AML-193 (cell line): ENCODE results near the gene MEIS1.

Experiments used
- DNase-seq, 2 experiments: peaks; one replicate each; lab custom pipeline; 2025; lab: John Stamatoyannopoulos, UW

The MEIS1 gene

DNA sequence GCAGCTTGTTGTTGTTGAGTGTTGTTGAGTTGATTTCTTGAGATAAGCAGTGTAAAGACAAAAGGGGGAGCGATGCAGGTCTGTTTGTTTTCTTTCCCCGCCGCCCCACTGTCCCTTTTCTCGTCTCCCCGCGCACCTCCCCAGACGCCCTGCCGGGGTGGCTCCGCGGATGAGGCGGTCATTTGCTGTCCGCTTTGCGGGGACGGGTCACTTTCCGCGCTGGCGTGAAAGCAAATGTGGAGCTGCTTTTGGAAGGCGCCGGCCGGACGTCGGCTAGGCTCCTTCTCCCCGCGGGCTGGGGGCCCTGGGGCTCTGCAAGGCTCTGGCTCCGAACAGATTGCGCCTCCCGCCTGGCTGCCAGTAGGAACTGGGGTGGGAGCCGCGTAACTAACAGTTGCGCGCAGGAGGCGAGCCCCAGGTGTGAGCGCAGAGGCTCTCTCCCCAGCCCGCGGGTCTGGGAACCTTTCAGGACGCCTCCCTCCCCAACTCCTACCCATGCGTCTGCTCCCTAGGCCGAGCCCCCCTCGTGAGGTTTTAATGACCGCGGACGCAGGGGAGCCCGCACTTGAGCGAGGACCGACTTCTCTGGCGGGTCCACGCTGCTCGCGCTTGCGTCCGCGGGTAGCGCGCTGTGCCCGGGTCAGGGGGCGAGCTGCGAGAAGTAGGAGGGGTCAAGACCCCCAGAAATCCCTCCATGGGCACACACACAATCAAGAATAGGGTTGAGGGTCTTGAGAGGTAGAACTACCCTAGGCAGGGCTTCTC is 146.6 kb downstream of the MEIS1 start:
- DNase-seq, result no peak

DNA sequence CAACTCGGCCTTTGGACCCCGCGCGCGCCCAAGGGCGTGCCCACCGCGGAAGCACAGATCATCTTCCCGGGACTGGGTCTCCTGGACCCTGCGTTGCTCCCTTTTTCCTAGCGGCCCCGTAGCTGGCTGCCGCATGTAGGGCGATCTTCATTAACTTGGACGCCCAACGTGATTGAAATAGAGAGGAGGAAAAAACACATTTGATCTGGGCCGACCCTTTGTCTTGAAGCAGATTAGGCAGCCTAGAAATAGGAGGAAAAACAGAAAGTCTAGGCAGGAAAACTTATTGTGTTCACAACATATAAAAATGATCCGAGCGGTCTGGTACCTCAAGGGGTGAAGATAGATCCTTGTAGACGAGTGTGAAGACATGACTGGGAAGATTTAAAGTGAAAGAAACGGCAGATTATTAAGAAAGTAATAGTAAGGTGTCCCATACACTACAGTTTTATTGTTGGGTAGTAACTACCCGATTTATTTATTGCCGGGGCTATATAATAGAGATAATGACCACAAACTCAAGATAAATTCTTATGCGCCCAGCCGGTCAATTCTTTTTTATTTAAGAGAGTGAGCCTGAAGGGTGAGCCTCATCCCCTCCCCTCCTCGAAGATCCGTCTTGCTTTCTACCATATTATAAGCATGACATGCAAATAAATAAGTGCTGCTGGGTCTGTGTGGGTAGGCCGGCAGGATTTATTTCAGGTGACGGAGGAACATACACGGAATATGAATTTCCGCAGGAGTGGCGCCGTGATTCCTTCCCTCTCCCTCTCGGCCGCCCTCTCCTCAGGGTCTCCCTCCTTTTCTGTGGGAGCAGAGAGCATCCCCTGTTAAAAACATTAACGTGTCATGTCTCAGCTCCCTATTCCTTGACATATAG is 147.4 kb downstream of the MEIS1 start:
- no peak for DNase-seq

DNA sequence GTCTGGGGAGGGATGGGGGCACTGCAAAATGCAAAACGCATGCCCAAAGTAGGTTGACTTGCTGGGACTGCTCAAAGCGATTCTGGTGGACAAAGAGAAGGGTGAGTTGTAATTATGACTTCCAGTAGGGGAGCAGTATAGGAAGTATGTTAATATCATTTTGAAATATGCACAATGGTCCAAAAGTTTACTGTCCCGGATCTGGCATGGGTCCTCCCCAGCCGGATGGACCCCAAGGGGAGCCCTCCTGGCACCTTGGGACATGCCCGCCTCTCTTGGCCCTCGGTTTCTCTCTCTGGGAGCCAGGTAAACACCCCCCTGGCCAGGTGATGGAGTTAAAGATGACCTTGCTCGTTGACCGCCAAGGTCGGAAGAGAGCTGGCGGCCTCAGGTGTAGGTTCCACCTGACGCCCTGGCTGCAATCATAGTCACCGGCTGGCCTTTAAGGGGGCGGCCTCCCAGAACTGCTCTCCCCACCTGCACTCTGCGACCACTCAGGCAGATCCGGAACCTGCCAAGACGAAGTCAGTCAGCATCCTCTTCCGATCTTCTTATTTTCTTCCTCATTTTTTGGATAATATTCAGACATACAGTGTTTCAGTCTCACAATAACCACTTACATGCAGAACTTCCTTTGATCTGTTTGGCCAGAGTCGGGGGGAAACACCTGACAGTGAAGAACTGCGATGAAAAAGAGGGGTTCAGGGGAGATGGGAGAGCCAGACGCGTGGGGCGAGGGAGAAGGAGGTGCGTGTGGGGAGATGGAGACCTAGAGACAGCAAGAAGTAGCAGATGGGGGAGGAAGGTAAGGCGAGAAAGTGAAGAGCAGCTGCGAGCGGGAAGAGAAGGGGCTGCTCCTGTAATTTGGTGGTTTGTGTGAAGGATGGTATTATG is 148.3 kb downstream of the MEIS1 start:
- DNase-seq, result no peak

DNA sequence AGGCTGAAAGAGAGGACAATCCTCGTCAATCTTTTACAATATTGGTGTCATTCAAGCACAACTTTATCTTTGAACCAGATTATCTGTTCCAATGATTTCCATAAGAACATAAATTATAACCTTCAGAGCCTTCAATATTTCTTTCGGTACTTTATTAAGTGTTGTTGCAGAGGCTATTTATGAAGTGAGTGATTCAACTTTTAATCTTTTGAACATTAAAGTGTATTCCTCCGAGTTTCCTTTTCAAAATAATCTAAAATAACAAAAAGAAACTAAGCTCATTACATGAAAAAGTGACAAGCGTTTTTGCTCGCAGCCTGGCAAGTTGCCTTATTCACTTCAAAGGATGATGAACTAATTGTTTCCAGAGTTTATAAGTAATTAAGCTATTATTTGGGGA is 149.0 kb downstream of the MEIS1 start:
- DNase-seq, result no peak

DNA sequence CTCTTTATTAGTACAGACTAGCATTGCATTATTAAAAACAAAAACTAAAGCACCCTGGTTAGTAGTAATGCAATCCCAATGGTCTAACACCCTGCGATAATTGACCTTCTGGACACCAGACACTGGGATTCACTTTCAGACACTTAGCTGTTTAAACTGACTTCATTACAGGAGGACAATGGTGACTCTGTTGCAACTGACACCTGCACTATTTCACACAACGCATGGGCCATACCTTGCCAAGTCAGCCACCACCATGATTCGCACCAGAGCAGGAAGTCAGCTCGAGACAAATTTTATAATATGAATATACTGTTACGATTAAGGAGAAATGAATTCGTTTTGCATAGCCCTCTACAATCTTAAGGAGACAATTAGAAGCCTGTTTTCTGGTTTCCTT is 150.7 kb downstream of the MEIS1 start:
- DNase-seq, result no peak

DNA sequence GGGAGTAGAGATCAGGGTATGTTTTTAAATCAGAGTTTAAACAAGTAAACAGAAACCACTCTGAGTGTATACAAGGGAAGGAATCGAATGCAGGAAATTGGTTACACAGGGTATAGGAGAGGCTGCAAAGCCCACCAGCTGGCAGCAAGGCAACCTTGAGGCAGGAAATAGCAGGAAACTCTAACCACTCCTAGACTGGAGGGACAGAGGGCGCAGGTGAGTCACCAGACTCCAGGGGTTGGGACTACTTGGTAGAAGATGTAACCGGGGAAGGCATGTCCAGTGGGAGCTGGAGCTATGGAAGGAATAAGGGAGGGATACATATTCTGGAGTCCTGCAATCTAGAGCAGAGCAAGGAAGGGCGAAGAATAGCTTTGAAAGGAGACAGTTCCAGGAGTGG is 152.3 kb downstream of the MEIS1 start:
- DNase-seq, result no peak

DNA sequence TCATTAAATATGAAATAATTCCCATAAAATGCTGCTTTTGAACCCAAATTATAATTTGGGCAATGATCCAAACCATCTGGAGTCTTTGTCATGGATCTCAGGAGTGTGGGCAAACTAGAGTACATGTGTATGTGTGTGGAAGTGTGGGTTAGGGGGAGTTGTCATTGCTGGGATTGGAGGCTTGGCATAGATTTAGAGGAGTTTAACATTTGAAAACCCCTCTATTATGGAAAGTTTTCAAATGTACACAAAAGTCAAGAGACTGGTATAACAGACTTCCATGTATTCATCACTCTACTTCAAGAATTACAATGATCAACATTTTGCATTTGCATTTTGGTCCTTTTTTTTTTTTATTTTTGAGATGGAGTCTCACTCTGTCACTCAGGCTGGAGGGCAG is 159.1 kb downstream of the MEIS1 start:
- DNase-seq, result no peak

DNA sequence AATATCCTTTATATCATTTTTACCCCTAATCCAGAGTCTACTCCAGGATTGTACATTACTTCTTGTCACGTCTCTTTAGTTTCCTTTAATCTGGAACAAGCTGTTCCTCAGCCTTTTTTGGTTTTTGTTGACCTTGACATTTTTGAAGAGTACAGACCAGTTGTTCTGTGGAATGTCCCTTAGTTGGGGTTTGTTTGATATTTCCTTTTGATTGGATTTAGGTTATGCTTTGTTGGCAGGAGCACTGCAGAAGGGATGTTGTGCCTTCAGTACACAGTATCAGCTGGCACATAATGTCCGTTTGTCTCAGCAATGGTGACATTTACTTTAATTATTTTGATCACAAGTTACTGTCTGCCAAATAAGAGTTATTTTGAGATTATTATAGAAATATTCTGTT is 160.6 kb downstream of the MEIS1 start:
- no peak for DNase-seq

DNA sequence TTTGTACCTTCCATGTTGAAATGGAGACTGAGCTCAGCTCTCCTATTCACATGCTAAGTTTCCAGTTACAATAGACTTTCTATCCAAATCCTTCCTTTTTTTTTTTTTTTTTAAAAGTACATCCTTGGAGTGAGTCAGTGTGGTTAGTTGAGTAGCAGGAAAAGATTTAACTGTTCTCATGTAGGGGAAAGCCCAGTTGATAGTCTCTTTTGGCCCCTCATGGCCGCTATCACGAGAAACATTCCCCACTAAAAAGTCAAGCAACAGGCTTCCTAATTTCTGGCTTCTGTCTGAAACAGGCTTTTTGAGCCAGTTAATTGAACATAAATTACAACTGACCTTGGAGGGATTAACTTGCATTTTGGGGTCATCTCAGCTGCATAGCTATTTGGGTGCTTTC is 161.3 kb downstream of the MEIS1 start:
- DNase-seq, result no peak

DNA sequence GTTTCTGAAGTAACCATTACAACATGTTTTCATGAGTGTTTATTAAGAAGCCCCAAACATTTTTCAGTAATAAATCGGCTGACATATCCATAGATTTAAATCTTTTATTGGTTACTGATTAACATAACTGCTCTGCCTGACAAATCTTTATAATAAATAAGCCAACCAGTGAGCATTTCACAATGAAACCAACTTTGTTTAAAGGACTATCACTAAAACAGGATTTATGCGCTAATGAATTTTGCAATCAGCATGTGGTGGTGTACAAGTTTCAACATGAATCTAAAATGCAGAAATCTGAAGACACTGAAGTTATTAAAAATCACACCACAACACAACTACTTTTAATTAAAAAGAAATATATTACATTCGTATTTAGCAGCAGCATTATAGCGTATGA is 166.7 kb downstream of the MEIS1 start:
- no peak for DNase-seq

DNA sequence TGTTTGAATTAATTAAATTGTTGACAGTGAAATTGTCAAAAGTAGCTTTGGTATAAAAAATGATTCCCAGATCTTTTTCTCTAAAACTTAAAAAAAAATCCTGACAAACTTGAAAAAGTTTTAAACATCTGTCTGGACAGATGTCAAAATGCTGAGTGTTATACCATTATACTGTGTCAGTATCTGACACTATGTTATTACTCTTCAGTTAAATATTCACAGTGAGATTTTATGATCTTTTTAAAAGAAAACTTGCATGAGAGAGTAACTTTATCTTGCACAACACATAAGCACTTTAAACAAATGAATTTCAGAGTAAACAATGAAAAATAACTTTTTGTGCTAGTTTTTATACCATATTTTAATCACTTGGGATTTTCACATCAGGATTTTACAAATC is 167.4 kb downstream of the MEIS1 start:
- DNase-seq, result no peak

DNA sequence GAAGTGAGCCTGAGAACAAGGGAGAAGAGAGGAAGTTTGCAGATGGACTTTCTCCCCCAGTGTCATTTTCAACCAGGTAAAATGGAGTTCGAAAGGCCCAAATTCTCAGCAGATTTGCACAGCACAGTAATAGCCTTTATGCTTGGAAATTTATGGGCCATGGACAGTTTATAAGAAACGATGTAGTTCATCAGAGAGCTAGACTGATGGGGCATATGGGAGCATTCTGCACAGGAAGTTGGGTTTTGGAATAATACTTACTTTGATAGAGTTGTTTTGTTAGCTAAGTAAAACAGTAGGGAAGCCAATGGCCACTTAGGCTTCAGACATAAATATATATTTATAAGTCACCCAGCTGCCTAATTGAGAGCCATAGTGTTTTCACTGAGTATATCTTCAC is 169.4 kb downstream of the MEIS1 start:
- no peak for DNase-seq

DNA sequence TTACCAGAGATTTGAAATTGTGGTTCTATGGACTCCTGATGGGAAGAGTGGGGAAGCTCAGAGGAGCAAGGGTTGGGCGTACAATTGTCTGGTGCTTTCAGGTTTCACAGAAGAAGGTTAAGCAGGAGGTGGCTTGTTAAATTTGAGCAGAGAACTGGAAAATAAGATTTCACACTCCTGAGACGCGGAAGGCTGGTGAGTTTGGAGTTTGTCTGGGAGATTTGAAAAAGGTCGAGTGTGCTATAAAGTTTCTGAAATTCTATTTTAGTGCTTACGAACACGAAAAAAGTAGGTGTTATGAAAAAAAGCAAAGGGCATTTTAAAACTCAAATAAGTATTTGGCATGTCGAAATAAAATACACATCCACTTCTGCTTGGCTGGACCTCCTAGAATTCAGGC is 170.1 kb downstream of the MEIS1 start:
- DNase-seq, result no peak

DNA sequence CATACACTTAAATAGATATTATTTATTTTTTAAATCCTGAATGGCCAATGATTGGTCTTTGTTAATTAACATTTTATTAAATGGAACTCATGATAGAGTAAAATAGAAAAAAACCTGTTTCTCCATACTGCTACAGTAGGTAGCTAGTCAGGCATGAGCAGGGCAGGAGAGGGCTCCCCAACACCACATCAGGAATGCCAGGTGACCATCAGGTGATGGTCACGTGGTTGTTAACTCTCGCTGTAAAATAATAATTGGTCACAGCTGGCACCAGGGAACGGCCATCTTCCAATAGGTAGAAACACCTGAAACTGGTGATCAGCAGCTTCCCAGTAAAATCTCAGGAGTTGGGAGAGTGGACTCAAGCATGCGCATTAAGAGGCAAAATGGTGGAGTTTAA is 172.2 kb downstream of the MEIS1 start:
- no peak for DNase-seq
